ENCODE results near the gene TP53TG5.
"Not testable (repeated sequence)": the region's sequence is repeated elsewhere in the genome, so short reads cannot be mapped to it uniquely, and the experiment has no call there.

The TP53TG5 gene

GRCh38 chr20:45363611-45364492 is 14.3 kb downstream of the TP53TG5 start:
- no peak for DNase-seq

- DNase-seq = peak; percentile 99
Measured at GRCh38 chr20:45362804-45363610, 15.1 kb downstream of the TP53TG5 start, which contains the start of gene SYS1. SYS1 (plus strand) TSS chr20:45363156; CDS start chr20:45363532, 376 bp downstream.

GRCh38 chr20:45361793-45362192 is 16.3 kb downstream of the TP53TG5 start:
- DNase-seq = no peak

- no peak for DNase-seq
Measured at GRCh38 chr20:45359406-45360148, 18.5 kb downstream of the TP53TG5 start.

GRCh38 chr20:45359069-45359405 is 19.1 kb downstream of the TP53TG5 start:
- no peak for DNase-seq

GRCh38 chr20:45358282-45359068 is 19.6 kb downstream of the TP53TG5 start:
- no peak for DNase-seq

- no peak for DNase-seq
Measured at GRCh38 chr20:45355209-45356084, 22.7 kb downstream of the TP53TG5 start.

- DNase-seq = no peak
Measured at GRCh38 chr20:45354423-45355208, 23.5 kb downstream of the TP53TG5 start.

GRCh38 chr20:45353746-45354145 is 24.4 kb downstream of the TP53TG5 start:
- no peak for DNase-seq

- DNase-seq = no peak
Measured at GRCh38 chr20:45352729-45353128, 25.4 kb downstream of the TP53TG5 start.

- not testable (repeated sequence) for DNase-seq
Measured at GRCh38 chr20:45350795-45351194, 27.3 kb downstream of the TP53TG5 start.

GRCh38 chr20:45350217-45350616 is 27.9 kb downstream of the TP53TG5 start:
- DNase-seq = no peak

GRCh38 chr20:45347936-45348778 is 30.0 kb downstream of the TP53TG5 start, which contains the start of gene SDC4:
SDC4 (minus strand) TSS chr20:45348424; CDS start chr20:45348384, 40 bp downstream.
- DNase-seq = peak; percentile 39

- DNase-seq = no peak
Measured at GRCh38 chr20:45347297-45347935, 30.7 kb downstream of the TP53TG5 start.

GRCh38 chr20:45346851-45347250 is 31.3 kb downstream of the TP53TG5 start:
- no peak for DNase-seq

GRCh38 chr20:45346291-45346718 is 31.8 kb downstream of the TP53TG5 start:
- DNase-seq = peak; percentile 33

- DNase-seq = no peak
Measured at GRCh38 chr20:45345104-45345936, 32.8 kb downstream of the TP53TG5 start.
